NCI-H774 (cell line): ENCODE data around the gene ATF4.
A peak's percentile ranks its signal among the peaks of the same experiment; 100 is the strongest.
"Not testable (repeated sequence)": the region's sequence is repeated elsewhere in the genome, so short reads cannot be mapped to it uniquely, and the experiment has no call there.

Source experiments
- DNase-seq: peaks from one replicate; lab custom pipeline; 2025; lab: John Stamatoyannopoulos, UW

The ATF4 gene

GRCh38 chr22:39489094-39490068, 31.0 kb upstream of the ATF4 start:
- DNase-seq = no peak

- peak; percentile 48 for DNase-seq
Measured at GRCh38 chr22:39490135-39490798, 30.1 kb upstream of the ATF4 start.

- no peak for DNase-seq
Measured at GRCh38 chr22:39490966-39491680, 29.2 kb upstream of the ATF4 start.

GRCh38 chr22:39491696-39492095, 28.7 kb upstream of the ATF4 start:
- DNase-seq = no peak

- DNase-seq = no peak
Measured at GRCh38 chr22:39492186-39492585, 28.2 kb upstream of the ATF4 start.

- DNase-seq = no peak
Measured at GRCh38 chr22:39493759-39494158, 26.6 kb upstream of the ATF4 start.

GRCh38 chr22:39494471-39495120, 25.8 kb upstream of the ATF4 start:
- DNase-seq = no peak

- peak; percentile 9 for DNase-seq
Measured at GRCh38 chr22:39496131-39496838, 24.1 kb upstream of the ATF4 start.

GRCh38 chr22:39497429-39497828, 22.9 kb upstream of the ATF4 start:
- no peak for DNase-seq

- no peak for DNase-seq
Measured at GRCh38 chr22:39498368-39498767, 22.0 kb upstream of the ATF4 start.

GRCh38 chr22:39498802-39499201, 21.6 kb upstream of the ATF4 start:
- DNase-seq = no peak

GRCh38 chr22:39500101-39500500, 20.3 kb upstream of the ATF4 start:
- no peak for DNase-seq

GRCh38 chr22:39501644-39502108, 18.7 kb upstream of the ATF4 start:
- DNase-seq = no peak

- DNase-seq = peak; percentile 81
Measured at GRCh38 chr22:39502109-39502788, 18.1 kb upstream of the ATF4 start, which contains the start of gene MIEF1. TSS of gene MIEF1 (plus strand) at chr22:39502290. CDS start at chr22:39511295, 9,005 bp downstream.

- no peak for DNase-seq
Measured at GRCh38 chr22:39502789-39503409, 17.5 kb upstream of the ATF4 start.

GRCh38 chr22:39503630-39504029, 16.7 kb upstream of the ATF4 start:
- no peak for DNase-seq

GRCh38 chr22:39504071-39504470, 16.3 kb upstream of the ATF4 start:
- no peak for DNase-seq

GRCh38 chr22:39507021-39507420, 13.3 kb upstream of the ATF4 start:
- not testable (repeated sequence) for DNase-seq

GRCh38 chr22:39508393-39508792, 12.0 kb upstream of the ATF4 start:
- DNase-seq = no peak

- no peak for DNase-seq
Measured at GRCh38 chr22:39510529-39511149, 9.7 kb upstream of the ATF4 start.
